ENCODE results near the gene CAPN12.

Gene CAPN12

DNA sequence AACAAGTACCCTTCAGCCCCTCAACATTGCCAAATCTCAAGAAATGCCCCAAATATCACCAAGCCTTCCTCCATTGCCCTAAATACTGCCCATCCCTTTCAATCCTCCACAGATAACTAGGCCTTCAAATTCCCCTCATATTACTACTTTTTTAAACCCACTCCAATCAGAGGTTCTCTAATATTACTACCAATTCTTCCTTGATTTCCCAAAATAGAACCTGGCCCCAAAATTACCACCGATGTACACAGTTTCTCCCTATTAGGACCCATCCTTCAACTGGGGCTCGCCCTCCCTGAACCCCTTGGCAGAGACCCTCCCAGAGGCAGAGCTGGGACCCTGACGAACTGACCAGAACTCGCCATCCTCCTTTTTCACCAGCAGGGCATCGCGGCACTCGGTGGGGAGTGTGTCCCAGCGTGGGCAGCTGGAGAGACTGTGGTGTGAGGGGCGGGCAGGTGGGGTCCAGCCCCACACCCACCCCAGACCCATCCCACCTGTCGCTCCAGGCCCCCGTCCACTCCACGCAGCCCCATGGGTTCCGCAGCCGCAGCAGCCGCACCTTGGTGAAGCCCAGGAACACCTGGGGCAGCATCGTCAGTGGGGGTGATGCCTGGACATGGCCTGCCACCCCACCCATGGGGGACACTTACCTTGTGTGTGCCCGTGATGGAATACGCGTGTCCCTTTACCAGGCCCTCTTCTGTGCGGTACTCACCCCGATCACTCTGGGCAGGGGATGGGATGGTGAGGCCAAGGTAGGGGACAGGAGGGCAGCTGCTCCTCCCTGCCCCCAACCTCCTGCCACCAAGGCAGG, 6.1 kb downstream of the CAPN12 start:
- no peak for DNase-seq

DNA sequence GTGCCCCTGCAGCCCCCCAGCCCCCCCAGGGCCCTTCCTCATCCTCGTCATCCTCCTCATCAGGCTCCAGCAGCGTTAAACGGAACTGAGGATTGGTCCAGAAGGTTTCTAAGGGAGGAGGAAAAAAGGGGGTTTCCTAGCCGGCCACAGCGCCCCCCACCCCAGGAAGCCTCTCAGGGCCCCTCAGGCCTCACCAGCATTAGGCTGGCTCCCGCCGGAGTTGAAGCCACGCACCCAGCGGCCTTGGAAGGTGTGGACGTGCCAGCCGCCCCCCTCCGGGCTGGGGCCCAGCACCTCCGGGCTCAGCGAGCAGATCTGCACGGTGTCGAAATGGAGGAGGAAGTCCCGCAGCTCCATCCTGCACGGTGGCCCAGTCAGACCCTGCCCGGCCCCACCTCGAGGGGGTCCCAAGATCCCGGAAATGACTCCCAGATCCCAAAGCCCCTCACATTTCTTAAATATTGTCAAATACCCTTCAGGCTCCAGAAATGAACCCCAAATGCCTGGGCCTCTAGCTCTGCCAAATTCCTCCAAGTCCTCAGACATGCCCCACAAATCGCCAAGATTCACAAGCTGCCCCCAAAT, 6.9 kb downstream of the CAPN12 start:
- DNase-seq, result no peak

DNA sequence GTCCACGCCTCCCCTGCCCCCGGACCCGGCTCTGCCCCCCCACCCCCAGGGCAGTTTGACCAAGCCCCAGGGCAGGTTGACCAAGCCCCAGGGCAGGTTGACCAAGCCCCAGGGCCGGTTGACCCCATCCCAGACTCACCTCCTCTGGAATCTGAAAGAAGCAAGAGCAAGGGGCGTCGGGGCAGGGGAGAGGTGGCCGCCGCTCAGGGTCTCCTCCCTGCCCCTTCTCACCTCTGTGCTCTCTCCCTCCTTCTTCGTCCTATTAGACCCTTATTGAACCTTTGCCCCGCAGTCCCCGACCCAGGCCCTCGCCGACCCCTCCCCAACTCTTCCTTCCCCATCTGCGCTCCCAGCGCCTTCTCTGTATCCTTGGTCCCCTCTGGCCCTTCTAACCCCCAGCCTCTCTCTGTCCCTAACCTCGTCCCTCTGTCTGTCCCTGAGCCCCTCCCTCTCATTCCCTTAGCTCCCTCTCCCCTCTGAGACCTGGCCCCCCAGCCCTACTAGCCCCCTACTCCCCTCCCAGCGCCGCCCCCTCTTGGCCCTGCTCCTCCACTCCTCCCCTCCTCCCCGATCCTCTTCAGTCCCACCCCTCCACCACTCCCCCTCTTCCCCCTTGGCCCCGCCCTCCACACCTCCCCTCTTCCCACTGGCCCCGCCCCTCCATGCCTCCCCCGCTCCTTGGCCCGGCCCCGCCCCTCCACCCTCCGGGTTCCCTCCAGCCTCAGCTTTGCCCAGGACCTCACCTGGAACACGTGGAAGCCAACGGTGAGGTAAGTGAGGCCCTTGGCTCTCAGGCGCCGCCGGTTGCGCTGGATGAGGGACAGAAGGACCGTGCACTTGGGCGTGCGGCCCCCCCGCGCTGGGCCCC, 7.6 kb downstream of the CAPN12 start:
- no peak for DNase-seq

DNA sequence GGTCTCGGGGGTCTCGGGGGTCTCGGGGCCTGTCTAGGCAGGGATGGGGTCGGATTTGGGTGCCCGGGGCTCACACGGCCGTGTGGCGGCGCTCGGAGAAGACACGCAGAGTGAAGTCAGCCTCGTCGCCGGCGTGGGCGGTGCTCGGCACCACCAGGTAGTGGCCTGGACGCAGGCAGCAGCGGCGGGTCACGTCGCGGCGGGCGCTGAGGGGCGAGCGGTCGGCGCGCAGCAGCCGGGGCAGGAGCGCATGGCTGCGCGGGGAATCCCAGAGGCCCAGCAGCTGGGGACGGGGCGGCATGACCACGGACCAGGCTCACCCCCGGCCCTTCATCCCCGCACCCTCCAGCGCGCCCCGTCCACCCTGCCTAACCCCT, 8.2 kb downstream of the CAPN12 start:
- no peak for DNase-seq

- no peak for DNase-seq
Observed at GRCh38 chr19:38735257-38735686, 9.0 kb downstream of the CAPN12 start.

- no peak for DNase-seq
Observed at GRCh38 chr19:38734426-38735256, 9.6 kb downstream of the CAPN12 start.

DNA sequence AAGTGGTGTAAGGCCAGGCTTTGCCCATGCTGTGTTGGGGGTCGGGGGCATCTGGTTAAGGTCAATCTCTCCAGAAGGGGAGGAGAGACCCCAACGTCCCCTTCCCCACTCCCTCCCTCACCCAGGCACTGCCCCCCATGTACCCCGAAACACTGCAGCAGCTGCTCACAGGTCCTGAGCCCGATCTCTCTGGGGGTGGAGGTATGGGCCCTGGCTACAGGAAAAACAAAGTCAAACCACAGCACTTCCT, 10.2 kb downstream of the CAPN12 start:
- no peak for DNase-seq

DNA sequence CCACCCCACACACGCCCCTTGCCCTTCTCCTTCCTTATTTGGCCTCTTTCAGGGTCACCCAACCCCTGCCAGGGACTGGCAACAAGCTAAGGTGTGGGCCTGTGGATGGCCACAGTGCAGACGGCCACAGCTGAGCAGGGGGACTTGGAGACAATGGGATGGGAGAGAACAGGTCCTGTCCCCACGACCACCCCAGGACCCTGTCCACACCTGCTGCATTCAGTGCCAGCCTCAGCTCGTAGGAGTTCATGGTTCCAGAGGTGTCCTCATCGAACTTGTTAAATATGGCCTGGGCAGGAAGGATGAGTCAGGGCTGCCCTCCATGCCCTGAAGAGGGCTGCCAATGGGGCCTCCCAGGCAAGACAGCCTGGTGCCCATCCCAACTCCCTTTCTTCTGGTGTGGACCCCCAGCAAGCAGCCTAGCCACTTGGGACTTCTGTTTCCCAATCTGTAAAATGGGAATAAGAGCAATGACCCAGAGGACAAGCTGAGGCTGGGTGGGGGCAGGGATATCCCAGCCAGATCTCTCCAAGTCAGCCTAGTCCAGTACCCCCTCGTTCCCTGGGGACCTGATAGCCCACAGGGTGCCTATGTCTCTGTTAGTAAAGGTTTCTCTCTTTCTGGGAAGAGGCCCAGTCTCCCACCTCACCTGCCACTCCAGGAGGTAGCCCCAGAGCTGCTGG, 10.6 kb downstream of the CAPN12 start:
- DNase-seq, result no peak

- DNase-seq, result no peak
Observed at GRCh38 chr19:38733241-38733492, 11.1 kb downstream of the CAPN12 start.

- DNase-seq, result no peak
Observed at GRCh38 chr19:38731654-38732301, 12.5 kb downstream of the CAPN12 start.

DNA sequence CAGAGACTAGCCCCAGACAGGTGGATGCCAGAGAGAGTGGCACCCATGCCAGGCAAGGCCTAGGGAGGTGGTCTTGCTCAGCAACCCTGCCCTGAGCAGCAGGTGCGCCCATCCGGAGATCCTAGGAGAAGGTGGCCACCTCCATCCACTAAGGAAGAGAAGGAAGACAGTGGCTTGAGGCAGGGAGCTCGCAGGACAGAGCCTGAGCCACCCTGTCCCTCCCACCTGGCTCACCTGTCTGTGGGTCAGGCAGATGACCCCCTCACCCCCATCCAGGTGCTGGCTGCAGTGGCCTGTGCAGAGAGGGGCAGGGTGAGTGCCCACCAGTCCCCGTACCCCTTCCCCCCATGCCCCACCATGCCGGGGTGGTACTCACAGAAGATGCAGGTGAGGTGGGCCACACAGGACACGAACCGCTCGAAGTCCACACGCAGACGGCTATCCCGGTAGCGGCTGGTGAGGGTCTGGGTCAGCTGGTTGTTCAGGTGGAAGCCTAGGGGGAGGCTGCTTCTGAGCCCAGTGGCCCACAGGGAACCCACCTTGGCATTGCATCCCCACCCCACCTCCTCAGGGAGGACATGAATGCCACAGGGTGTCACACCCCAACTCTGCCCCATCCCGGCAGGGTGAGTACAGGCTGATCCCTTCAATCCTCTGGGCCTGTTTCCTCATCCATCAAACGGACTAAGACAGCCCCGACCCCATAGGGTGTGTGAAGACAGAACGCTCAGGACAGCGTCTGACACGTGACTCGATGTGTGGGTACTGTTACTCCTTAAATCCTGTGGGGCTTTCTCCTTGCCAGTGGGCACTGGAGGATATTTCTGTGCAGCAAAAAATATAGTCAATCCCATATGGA, 13.3 kb downstream of the CAPN12 start:
- no peak for DNase-seq

DNA sequence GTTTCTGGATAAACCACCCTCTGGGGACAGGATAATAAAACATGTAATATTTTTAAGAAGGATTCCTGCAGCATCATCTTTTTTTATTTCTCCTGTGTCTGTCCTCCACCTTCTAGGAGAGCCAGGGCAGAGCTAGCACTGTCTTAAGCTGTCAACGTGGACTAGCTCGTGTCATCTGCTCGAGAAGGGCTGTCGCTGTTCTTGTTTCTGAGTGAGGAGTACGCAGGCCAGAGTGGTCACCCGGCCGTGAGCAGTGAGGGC, 13.9 kb downstream of the CAPN12 start:
- no peak for DNase-seq

DNA sequence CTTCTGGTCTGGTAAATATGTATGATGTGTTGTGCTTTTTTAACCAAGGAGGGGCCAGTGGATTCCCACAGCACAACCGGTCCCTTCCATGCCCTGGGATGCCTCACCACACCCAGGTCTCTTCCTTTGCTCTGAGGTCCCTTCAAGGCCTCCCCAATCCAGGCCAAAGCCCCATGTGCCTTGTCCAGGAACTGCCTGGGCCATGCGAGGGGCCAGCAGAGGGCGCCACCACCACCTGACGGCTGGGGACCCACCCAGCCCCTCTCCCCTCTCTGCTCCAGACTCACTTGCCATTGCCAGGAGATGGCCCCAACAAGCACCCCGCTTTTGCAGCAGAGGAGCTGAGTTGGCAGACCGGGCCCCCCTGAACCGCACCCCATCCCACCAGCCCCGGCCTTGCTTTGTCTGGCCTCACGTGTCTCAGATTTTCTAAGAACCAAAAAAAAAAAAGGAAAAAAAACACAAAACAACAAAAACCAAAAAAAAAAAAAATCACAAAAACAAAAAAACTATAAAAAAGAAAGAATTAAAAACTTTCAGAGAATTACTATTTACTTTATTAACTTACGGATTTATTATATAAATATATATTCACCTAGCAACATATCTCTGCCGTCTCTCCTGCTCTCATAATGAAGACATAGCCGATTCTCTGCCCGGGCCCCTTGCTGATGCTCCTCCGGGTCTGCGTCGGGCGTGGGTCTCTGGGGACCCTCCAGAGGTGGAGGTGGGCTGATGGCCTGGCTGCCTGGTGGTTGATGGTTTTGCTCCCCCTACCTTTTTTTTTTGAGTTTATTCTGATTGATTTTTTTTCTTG, 14.4 kb downstream of the CAPN12 start:
- DNase-seq, result peak; percentile 15 to 40

- DNase-seq, result no peak
Observed at GRCh38 chr19:38728752-38729541, 15.3 kb downstream of the CAPN12 start.

- DNase-seq, result no peak
Observed at GRCh38 chr19:38727868-38728660, 16.2 kb downstream of the CAPN12 start.

GRCh38 chr19:38727306-38727867, 16.9 kb downstream of the CAPN12 start:
- DNase-seq, result no peak

GRCh38 chr19:38726761-38727301, 17.4 kb downstream of the CAPN12 start:
- no peak for DNase-seq

DNA sequence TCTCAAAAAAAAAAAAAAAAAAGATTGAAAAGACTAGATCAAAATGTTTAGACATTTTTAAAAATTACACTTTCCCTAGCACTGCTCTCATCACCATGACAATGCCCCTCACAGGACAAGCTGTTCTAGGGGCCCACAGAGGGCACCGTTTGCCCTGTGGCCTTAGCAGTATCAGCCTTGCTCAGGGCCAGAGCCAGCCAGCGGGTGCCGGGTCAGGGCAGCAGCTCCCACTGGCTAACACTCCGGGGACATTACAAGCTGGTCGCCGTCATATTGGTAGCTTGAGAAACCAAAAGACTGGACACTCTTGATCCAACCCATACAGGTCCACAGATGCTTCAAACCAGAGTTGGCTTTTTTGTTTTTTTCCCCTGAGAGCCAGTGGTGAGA, 18.0 kb downstream of the CAPN12 start:
- DNase-seq, result no peak
